Measurements from ENCODE around the gene AGBL5. TPM values are rescaled to one million over a fixed set of nuclear protein-coding genes. Genes with fewer than 3 reads are reported as not detected.

Gene AGBL5
- total RNA-seq, 8 experiments from 2014 or later = 11.0 to 47.1 (median 34.8) TPM

- no peak overlapping the region for H3K27ac ChIP-seq
- H3K4me3 ChIP-seq = no peak overlapping the region
- H3K4me1 ChIP-seq (replicated peaks in 1 of 2) = no peaks in the 10 kb centered on the region
- ATAC-seq (replicated peaks in 6 of 8) = no peak
- in situ Hi-C loops (cut with MboI; ENCODE audit: low pct_unique_long_range_greater_than_20kb in 2 of 9, low sequenced_read_pairs in 9 of 9, unreplicated experiment in 9 of 9) = loop anchor here in 1 of 9 experiments (25.0 kb wide), 1 partner anchor 205 kb away; the partner anchor contains the start of gene DPYSL5
- 69 to 100% (median 89%) methylated on average over 1 to 10 of the region's 10 CpGs; no CpG with 5 or more reads in 1 of the 10 experiments for WGBS, 10 experiments
These were observed 9.3 kb upstream of the AGBL5 start for GRCh38 chr2:27042159-27042661.

- H3K4me3 ChIP-seq = no peak overlapping the region
- no peaks in the 10 kb centered on the region for H3K4me1 ChIP-seq (replicated peaks in 1 of 2)
- no peak for ATAC-seq (replicated peaks in 6 of 8)
- in situ Hi-C loops (cut with MboI; ENCODE audit: low pct_unique_long_range_greater_than_20kb in 2 of 9, low sequenced_read_pairs in 9 of 9, unreplicated experiment in 9 of 9) = loop anchor here in 1 of 9 experiments (25.0 kb wide), 1 partner anchor 206 kb away; the partner anchor contains the start of gene DPYSL5
- WGBS, 10 experiments = 69 to 90% (median 80%) methylated on average over 1 to 5 of the region's 7 CpGs; no CpG with 5 or more reads in 1 of the 10 experiments
- H3K27ac ChIP-seq = no peak overlapping the region
These were observed 8.4 kb upstream of the AGBL5 start for GRCh38 chr2:27042985-27043634.

- WGBS, 10 experiments = 5 to 82% (median 30%) methylated on average over 2 to 38 of the region's 52 CpGs; no CpG with 5 or more reads in 4 of the 10 experiments
- peak overlapping the region; percentile 96 to 98 for H3K27ac ChIP-seq
- peak in 6 of 8 experiments; percentile 2 to 25 (median 14) for ATAC-seq (replicated peaks in 6 of 8)
- peak overlapping the region; percentile 81 to 99 (median 89) for H3K4me3 ChIP-seq
- in situ Hi-C loops (cut with MboI; ENCODE audit: low pct_unique_long_range_greater_than_20kb in 2 of 9, low sequenced_read_pairs in 9 of 9, unreplicated experiment in 9 of 9) = loop anchor here in 1 of 9 experiments (25.0 kb wide), 1 partner anchor 212 kb away; the partner anchor contains the start of gene DPYSL5
- H3K4me1 ChIP-seq (replicated peaks in 1 of 2) = peaks cover 8 to 10% of the 10 kb centered on the region in 2 donors
These were observed 1.8 kb upstream of the AGBL5 start for GRCh38 chr2:27049422-27050280.

GRCh38 chr2:27050281-27050995, 1.0 kb upstream of the AGBL5 start:
- H3K4me1 ChIP-seq (replicated peaks in 1 of 2) = peaks cover 8 to 10% of the 10 kb centered on the region in 2 donors
- H3K4me3 ChIP-seq = peak overlapping the region; percentile 81 to 99 (median 89)
- ATAC-seq (replicated peaks in 6 of 8) = peak; percentile 63 to 82 (median 72)
- peak overlapping the region; percentile 96 to 98 for H3K27ac ChIP-seq
- in situ Hi-C loops (cut with MboI; ENCODE audit: low pct_unique_long_range_greater_than_20kb in 2 of 9, low sequenced_read_pairs in 9 of 9, unreplicated experiment in 9 of 9) = no loop called here
- WGBS, 10 experiments = 0 to 7% (median 1%) methylated on average over 1 to 21 of the region's 48 CpGs; no CpG with 5 or more reads in 3 of the 10 experiments

GRCh38 chr2:27051902-27052645, 606 bp downstream of the AGBL5 start:
- H3K4me3 ChIP-seq = peak overlapping the region; percentile 81 to 99 (median 89)
- peak in 2 of 8 experiments; percentile 0 to 1 for ATAC-seq (replicated peaks in 6 of 8)
- WGBS, 10 experiments = 0 to 29% (median 7%) methylated on average over 2 to 5 of the region's 24 CpGs; no CpG with 5 or more reads in 4 of the 10 experiments
- H3K27ac ChIP-seq = peak overlapping the region; percentile 96 to 98
- H3K4me1 ChIP-seq (replicated peaks in 1 of 2) = peaks cover 8 to 10% of the 10 kb centered on the region in 2 donors
- in situ Hi-C loops (cut with MboI; ENCODE audit: low pct_unique_long_range_greater_than_20kb in 2 of 9, low sequenced_read_pairs in 9 of 9, unreplicated experiment in 9 of 9) = no loop called here

- in situ Hi-C loops (cut with MboI; ENCODE audit: low pct_unique_long_range_greater_than_20kb in 2 of 9, low sequenced_read_pairs in 9 of 9, unreplicated experiment in 9 of 9) = no loop called here
- peaks cover 8 to 10% of the 10 kb centered on the region in 2 donors for H3K4me1 ChIP-seq (replicated peaks in 1 of 2)
- no peak overlapping the region for H3K27ac ChIP-seq
- ATAC-seq (replicated peaks in 6 of 8) = no peak
- WGBS, 10 experiments = 71 to 100% (median 90%) methylated on average over 2 to 10 of the region's 11 CpGs; no CpG with 5 or more reads in 1 of the 10 experiments
- no peak overlapping the region for H3K4me3 ChIP-seq
These were observed 1.9 kb downstream of the AGBL5 start for GRCh38 chr2:27053321-27053720.

GRCh38 chr2:27053776-27054175, 2.3 kb downstream of the AGBL5 start:
- H3K4me3 ChIP-seq = no peak overlapping the region
- ATAC-seq (replicated peaks in 6 of 8) = no peak
- WGBS, 10 experiments = 67 to 100% (median 91%) methylated on average over 1 to 8 of the region's 8 CpGs; no CpG with 5 or more reads in 2 of the 10 experiments
- H3K27ac ChIP-seq = no peak overlapping the region
- in situ Hi-C loops (cut with MboI; ENCODE audit: low pct_unique_long_range_greater_than_20kb in 2 of 9, low sequenced_read_pairs in 9 of 9, unreplicated experiment in 9 of 9) = no loop called here
- H3K4me1 ChIP-seq (replicated peaks in 1 of 2) = peaks cover 8 to 10% of the 10 kb centered on the region in 2 donors

GRCh38 chr2:27054721-27055120, 3.3 kb downstream of the AGBL5 start:
- ATAC-seq (replicated peaks in 6 of 8) = no peak
- in situ Hi-C loops (cut with MboI; ENCODE audit: low pct_unique_long_range_greater_than_20kb in 2 of 9, low sequenced_read_pairs in 9 of 9, unreplicated experiment in 9 of 9) = no loop called here
- peaks cover 4% of the 10 kb centered on the region in 2 donors for H3K4me1 ChIP-seq (replicated peaks in 1 of 2)
- no peak overlapping the region for H3K4me3 ChIP-seq
- H3K27ac ChIP-seq = no peak overlapping the region
- WGBS, 10 experiments = 92 to 100% (median 99%) methylated on average over 4 to 6 of the region's 11 CpGs; no CpG with 5 or more reads in 4 of the 10 experiments

GRCh38 chr2:27057184-27057583, 5.7 kb downstream of the AGBL5 start:
- ATAC-seq (replicated peaks in 6 of 8) = no peak
- peaks cover 4% of the 10 kb centered on the region in 2 donors for H3K4me1 ChIP-seq (replicated peaks in 1 of 2)
- no peak overlapping the region for H3K27ac ChIP-seq
- 60 to 92% (median 83%) methylated on average over 1 to 4 of the region's 6 CpGs; no CpG with 5 or more reads in 3 of the 10 experiments for WGBS, 10 experiments
- in situ Hi-C loops (cut with MboI; ENCODE audit: low pct_unique_long_range_greater_than_20kb in 2 of 9, low sequenced_read_pairs in 9 of 9, unreplicated experiment in 9 of 9) = no loop called here
- H3K4me3 ChIP-seq = no peak overlapping the region

GRCh38 chr2:27058210-27058609, 6.7 kb downstream of the AGBL5 start:
- WGBS, 10 experiments = 67 to 100% (median 92%) methylated on average over 2 to 9 of the region's 10 CpGs
- in situ Hi-C loops (cut with MboI; ENCODE audit: low pct_unique_long_range_greater_than_20kb in 2 of 9, low sequenced_read_pairs in 9 of 9, unreplicated experiment in 9 of 9) = no loop called here
- no peak for ATAC-seq (replicated peaks in 6 of 8)

GRCh38 chr2:27059141-27059820, 7.8 kb downstream of the AGBL5 start:
- Histone ChIP-seq H3K4me1 (replicated peaks in 1 of 2) (no peaks in the 10 kb centered on the region), H3K4me3 (no peak overlapping the region), H3K27ac (no peak overlapping the region)
- no peak for ATAC-seq (replicated peaks in 6 of 8)
- WGBS, 10 experiments = 70 to 100% (median 100%) methylated on average over 1 to 12 of the region's 15 CpGs; no CpG with 5 or more reads in 1 of the 10 experiments
- in situ Hi-C loops (cut with MboI; ENCODE audit: low pct_unique_long_range_greater_than_20kb in 2 of 9, low sequenced_read_pairs in 9 of 9, unreplicated experiment in 9 of 9) = no loop called here

More at GRCh38 chr2:27058210-27058609, 6.7 kb downstream of the AGBL5 start:
- Histone ChIP-seq H3K4me3 (no peak overlapping the region), H3K27ac (no peak overlapping the region), H3K4me1 (replicated peaks in 1 of 2) (no peaks in the 10 kb centered on the region)

Data from motor neuron (in vitro differentiated cells).